ENCODE data around the gene INAFM2. TPM values are rescaled to one million over a fixed set of nuclear protein-coding genes. Genes with fewer than 3 reads are reported as not detected.

The INAFM2 gene
- total and polyA plus RNA-seq, 2 donors (not counting 3 experiments of a cell fraction or from before 2014, with no cell fraction given): 10.4 to 24.1 TPM

GRCh38 chr15:40292246-40292645 is 31.2 kb upstream of the INAFM2 start:
- TF ChIP-seq CTCF (IDR thresholded peaks at IDR 0.05; ENCODE audit: extremely low read depth in 1 of 2, insufficient read depth in 1 of 2, low read depth in 1 of 2, low read length in 2 of 2): no peak
- TF ChIP-seq EZH2 (IDR thresholded peaks at IDR 0.05; ENCODE audit: borderline replicate concordance, low read depth, low read length, severe bottlenecking): no peak
- no peak for TF ChIP-seq POLR2A (IDR thresholded peaks at IDR 0.05; ENCODE audit: low read depth, low read length)
- TF ChIP-seq GATA2 (IDR thresholded peaks at IDR 0.05; ENCODE audit: insufficient read depth, insufficient read length, low read depth, low read length): no peak
- TF ChIP-seq FOS (IDR thresholded peaks at IDR 0.05; ENCODE audit: borderline replicate concordance, insufficient read depth, low read length): no peak
- TF ChIP-seq MAX (IDR thresholded peaks at IDR 0.05; ENCODE audit: insufficient read depth, insufficient read length): no peak
- no peak for TF ChIP-seq POLR2AphosphoS5 (IDR thresholded peaks at IDR 0.05; ENCODE audit: insufficient read depth, low read depth, low read length)
- TF ChIP-seq MYC (IDR thresholded peaks at IDR 0.05; ENCODE audit: low read depth, low read length): no peak
- TF ChIP-seq JUN (IDR thresholded peaks at IDR 0.05; ENCODE audit: borderline replicate concordance, insufficient read depth, insufficient read length, low read depth): no peak
- no peaks in the 10 kb centered on the region for H3K36me3 ChIP-seq (ENCODE audit: control insufficient read depth in 2 of 2, extremely low read depth in 1 of 2, insufficient read depth in 2 of 2, low read length in 2 of 2)

More at GRCh38 chr15:40292246-40292645, 31.2 kb upstream of the INAFM2 start:
- BruUV-seq (replicated peaks): no TSS peak
- Histone ChIP-seq H2AFZ (ENCODE audit: low read depth, low read length) (no peak overlapping the region), H3K9ac (replicated peaks; ENCODE audit: extremely low read depth, insufficient read depth, low read length) (no peak overlapping the region), H3K27me3 (ENCODE audit: control insufficient read depth in 2 of 2, insufficient read depth in 2 of 2, low read length in 2 of 2) (peaks cover 0 to 27% of the 10 kb centered on the region in 2 experiments), H3K9me3 (replicated peaks; ENCODE audit: control insufficient read depth, insufficient read depth, low read length) (no peaks in the 10 kb centered on the region), H3K79me2 (ENCODE audit: control insufficient read depth, insufficient read depth, low read length) (no peaks in the 10 kb centered on the region), H3K9me1 (replicated peaks; ENCODE audit: control insufficient read depth, extremely low read depth, insufficient read depth, low read length) (no peaks in the 10 kb centered on the region), H3K4me3 (replicated peaks in 1 of 3; ENCODE audit: insufficient read depth in 1 of 3, low read depth in 1 of 3, low read length in 3 of 3) (no peak overlapping the region), H3K27ac (ENCODE audit: insufficient read depth, low read depth, low read length) (no peak overlapping the region), H3K4me2 (ENCODE audit: insufficient read depth, low read length) (no peak overlapping the region), H4K20me1 (replicated peaks; ENCODE audit: control insufficient read depth, extremely low read depth, insufficient read depth, low read length) (no peaks in the 10 kb centered on the region), H3K4me1 (ENCODE audit: control insufficient read depth, extremely low read depth, insufficient read depth, low read length) (no peaks in the 10 kb centered on the region)
- no peak for DNase-seq (ENCODE audit: low read depth, low spot score)
- no peak for FAIRE-seq
- POLR2A ChIA-PET: no interaction called here
- CTCF ChIA-PET: interaction anchor here (5.0 to 7.5 kb wide), 3 partner anchors 13 to 47 kb away, joined by 29 to 77 read pairs (median 53); partner anchors contain the start of genes CCDC9B and PLCB2
- intact Hi-C loops (cut with micrococcal nuclease): no loop called here
- dilution Hi-C loops (cut with MboI; ENCODE audit: extremely low pct_ligation_motif_present, low sequenced_read_pairs): no loop called here
